COLO668 (cell line): ENCODE results near the gene SRBD1.
"Not testable (repeated sequence)": the region's sequence is repeated elsewhere in the genome, so short reads cannot be mapped to it uniquely, and the experiment has no call there.

Experiments
- DNase-seq: peaks from one replicate; lab custom pipeline; 2025; ENCODE audit not compliant: unreplicated experiment; lab: John Stamatoyannopoulos, UW

The SRBD1 gene

DNA sequence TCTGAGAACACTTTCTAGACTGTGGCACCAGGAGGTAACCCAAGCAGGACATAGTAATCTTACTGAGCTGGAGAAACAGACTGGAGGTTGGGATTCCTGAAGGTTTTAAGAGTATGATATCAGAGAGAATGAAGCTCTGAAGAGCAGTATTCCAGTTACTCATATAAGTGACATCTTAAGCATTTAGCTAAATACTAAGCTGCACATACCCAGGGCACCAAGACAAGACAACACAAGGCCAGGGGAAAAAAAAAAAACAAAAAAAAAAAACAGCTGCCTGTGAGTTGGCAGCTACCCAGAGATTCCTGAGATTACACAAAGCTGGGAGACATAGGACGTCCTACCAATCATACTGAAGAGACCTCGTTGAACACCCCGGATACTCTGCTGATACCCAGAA is 175.8 kb downstream of the SRBD1 start:
- DNase-seq = no peak

DNA sequence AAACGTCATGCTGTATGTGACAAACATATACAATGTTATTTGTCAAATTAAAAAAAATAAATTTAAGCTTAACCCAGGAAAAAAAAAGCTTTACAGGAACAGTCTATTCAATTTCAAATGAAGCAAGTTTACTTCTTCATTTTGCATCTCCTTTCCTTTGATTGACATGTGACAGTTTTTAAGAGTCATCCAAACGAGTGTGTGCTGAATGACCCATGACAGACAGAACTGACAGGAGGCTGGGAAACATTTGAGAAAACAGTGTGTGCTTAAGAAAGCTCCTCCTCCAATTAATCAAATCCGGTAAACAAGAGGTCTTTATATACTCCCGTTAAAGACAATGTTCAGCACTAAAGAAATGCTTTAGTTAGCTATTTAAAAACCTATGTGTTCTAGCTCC is 177.7 kb downstream of the SRBD1 start:
- no peak for DNase-seq

DNA sequence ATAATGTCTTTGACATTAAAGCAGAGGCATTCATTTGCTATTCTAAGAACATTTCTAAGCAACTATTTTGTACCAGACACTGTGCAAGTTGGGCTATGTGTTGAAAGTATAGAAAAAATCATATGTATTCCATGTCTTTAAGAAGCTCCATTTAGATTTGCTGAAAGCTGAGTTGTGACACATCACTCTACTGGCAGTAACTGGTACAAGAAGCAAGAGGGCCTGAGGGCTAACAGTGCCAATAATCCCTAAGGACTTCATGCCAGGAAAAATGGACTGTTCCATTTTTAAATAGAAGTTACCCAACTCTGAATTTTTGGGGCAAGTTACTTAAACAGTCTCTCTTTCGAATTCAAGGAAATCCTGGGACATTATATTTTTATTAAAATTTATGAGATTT is 178.7 kb downstream of the SRBD1 start:
- DNase-seq = no peak

DNA sequence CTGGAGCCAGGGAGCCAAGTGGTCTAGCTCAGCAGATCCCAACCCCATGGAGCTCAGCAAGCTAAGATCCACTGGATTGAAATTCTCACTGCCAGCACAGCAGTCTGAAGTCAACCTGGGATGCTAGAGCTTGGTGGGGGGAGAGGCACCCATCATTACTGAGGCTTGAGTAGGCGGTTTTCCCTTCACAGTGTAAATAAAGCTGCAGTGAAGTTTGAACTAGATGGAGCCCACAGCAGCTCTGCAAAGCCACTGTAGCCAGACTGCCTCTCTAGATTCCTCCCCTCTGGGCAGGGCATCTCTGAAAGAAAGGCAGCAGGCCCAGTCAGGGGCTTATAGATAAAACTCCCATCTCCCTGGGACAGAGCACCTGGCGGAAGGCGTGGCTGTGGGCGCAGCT is 185.0 kb downstream of the SRBD1 start:
- not testable (repeated sequence) for DNase-seq

DNA sequence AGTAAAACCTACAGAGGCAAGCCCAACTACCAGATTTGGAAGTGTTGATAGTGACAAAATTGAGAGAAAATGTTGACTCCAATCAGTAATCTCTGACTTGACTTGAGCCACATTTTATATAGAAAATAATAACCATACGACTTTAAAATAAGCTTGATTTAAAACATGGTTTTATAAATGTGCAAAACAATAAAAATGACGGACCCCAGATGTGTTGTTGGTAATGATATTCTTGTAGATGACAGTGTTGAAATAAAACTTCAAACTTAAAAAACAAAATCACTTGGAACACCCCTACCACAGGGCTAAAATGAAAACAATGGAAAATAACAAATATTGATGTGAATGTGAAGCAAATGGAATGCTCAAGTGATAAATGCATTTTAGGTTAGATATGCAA is 188.1 kb downstream of the SRBD1 start:
- DNase-seq = no peak

- DNase-seq = no peak
Observed at GRCh38 chr2:45418532-45418931, 192.5 kb downstream of the SRBD1 start.

DNA sequence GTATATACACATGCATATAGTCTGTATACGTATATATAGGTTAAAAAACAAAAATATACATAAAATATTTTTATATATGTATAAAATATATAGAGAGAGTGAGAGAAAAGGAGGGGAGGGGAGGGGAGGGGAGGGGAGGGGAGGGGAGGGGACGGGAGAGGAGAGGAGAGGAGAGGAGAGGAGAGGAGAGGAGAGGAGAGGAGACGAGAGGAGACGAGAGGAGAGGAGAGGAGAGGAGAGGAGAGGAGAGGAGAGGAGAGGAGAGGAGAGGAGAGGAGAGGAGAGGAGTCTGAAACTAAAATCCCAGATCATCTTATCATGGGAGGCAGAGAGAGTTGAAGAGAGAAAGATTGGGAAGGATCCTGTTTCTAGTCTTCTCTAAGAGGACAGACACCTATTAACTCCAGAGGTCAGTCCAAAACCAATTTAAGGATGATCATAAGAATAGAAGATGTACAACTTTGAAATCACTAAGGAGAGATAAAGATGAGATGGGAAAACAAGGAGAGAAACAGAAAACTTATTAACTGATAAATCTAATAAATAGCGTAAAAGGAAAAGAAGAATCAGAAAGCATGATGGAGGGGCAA is 195.4 kb downstream of the SRBD1 start:
- DNase-seq = no peak

DNA sequence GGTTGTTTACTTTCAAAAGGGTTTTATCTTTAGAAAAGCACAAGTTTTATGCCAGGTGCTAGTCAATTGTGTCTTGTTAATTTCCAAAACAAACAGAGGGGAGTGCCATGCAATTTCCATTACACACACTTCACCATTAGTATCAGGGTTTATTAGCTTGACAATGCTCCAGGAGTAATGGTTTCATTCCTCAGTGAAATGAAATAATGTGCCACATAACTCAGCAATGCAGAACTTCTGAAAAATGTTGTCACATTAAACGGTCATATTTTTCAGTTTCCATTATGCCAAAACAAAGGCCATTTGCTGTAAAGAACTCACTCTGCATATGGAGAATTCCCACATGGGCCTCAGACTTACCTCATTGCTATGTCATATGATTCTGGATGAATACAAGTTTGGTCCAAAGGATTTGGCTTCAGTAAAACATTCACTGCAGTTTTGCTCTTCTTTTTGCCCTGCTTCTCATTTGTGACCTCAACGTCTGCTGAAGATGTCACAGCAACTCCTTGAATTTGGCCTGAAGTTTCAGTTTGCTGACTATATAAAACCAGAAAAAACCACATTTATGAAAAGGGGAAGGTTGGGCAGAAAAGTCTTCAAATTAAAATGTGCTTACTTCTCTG is 198.2 kb downstream of the SRBD1 start:
- no peak for DNase-seq

- no peak for DNase-seq
Observed at GRCh38 chr2:45409677-45410076, 201.4 kb downstream of the SRBD1 start.

- DNase-seq = no peak
Observed at GRCh38 chr2:45406621-45407020, 204.4 kb downstream of the SRBD1 start.

DNA sequence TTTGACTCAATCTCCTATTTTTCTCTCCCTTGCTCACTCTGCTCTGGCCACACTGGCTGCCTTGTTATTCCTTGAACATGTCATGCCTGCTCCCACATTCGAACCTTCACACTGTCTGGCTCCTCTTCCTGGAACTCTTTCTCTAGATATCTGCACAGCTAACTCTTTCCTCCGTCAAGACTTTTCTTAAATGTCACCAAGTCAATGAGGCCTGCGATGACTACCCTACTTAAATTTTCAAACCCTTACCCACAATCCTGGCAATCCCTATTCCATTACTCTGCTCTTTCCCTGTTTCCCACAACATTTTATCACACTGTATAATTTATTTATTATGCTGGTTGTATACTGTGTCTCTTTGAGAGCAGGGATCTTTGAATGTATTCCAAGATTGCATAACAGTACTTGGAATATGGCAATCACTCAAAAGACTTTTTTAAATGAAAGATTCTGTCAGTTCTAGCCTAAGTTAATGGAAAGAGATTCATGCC is 206.2 kb downstream of the SRBD1 start:
- DNase-seq = no peak

- no peak for DNase-seq
Observed at GRCh38 chr2:45403036-45403435, 208.0 kb downstream of the SRBD1 start.

DNA sequence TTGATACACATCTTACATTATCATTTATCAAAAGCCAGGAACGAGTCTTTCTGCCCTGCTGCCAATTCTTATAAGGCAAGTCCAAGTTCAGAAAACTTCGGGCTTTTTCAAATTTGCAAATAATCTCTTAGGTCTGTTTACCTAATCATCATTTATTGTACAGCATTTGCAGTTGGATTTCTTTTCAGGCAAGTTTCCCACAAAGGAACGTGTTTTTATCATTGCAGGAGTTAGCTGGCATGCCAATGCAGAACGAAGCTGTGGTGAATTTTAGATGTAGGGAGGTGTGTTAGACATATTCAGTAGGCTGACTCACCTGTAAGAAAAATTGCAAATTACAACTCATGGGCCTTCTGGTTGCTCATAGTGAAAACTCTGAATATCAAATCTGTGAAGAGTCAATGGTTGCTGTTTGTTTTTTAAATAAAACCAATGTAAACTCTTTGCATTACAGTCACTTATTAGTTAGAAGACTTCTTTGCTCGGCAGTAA is 209.6 kb downstream of the SRBD1 start:
- DNase-seq = no peak

DNA sequence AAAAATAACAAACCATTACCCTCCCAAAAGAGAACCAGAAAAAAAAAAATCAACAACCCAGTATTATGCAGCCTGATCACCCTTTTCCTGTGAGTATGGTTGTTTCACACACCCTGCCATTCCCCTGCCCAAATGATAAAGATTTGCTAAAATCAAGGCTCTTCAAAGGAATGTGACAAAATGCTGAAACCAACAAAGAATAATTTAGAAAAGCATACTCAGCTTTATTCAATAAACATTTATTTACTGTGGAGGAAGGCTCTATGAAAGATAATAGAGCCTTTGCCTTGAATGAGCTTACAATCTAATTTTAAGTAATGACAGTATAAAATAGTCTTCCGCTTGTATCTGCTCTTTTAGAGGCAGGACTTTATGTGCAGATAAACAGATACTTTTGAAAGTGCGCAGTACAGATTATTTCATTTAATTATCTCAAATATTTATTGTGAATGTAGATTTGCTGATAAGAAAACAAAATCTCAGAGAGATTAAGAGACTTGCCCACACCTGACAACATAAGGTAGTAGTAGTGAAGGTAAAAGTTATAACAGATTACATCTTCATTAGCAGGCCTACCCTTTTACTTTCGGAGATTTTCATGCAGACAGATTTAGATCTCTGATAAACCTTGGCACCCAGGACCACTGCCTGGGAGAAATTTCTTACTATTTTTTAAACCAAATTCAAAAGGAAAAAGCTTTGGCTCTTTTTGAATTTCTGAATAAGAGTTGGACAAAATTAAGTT is 211.9 kb downstream of the SRBD1 start:
- no peak for DNase-seq

- no peak for DNase-seq
Observed at GRCh38 chr2:45397292-45397691, 213.8 kb downstream of the SRBD1 start.

DNA sequence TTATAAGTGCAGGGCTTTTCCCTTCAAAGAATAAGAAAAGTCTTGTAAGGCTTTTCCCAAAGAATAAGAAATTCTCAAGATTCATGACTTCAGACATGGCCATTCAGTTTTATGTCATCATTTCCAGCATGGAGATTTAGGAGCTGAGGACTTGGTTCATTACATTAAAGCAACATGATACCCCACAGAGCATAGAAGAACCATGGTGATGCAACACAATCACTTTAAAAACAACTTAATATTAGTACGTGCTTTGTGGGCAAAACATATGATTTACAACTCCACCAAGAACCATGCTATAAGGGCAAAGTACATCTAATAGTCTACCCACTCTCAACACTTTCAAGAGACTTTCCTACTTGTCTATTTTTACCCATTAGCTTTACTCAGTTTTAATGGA is 214.4 kb downstream of the SRBD1 start:
- no peak for DNase-seq

DNA sequence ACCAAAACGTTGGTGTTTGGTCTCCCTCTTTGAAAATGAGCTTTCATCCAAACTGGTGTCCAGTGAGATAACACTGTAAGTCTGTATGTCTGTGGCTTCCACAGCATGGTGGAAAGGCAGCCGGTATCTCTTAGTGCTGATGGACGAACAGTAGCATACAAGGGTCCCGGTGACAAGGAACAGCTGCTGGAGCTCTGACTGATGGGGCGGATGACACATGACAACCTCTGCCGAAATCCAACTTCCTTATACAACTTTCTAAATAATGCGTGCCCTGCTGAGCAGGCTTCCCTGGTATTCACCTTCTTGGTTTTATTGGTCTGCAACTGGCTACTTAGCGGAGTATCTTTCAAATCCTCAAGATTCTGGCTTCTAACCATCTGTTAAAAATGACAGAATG is 216.2 kb downstream of the SRBD1 start:
- no peak for DNase-seq

- DNase-seq = no peak
Observed at GRCh38 chr2:45394216-45394615, 216.9 kb downstream of the SRBD1 start.

DNA sequence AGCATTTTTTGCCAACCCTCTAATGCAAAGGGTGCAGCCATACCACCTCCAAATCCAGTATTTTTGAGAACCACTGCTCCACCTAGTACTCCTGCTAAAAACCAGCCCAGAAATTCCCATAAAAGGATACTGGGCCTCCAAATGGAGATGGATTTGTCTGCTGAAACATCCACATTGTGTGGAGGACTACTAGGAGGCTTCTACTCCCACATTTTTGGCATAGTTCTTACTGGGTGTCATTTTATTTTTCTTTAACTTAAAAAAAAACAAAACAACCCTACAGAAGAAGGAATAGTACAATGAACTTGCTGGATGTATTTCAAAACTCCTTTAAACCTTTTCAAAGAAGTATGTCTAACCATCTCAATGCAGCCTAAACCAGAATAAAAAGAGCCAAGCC is 219.2 kb downstream of the SRBD1 start:
- DNase-seq = no peak

DNA sequence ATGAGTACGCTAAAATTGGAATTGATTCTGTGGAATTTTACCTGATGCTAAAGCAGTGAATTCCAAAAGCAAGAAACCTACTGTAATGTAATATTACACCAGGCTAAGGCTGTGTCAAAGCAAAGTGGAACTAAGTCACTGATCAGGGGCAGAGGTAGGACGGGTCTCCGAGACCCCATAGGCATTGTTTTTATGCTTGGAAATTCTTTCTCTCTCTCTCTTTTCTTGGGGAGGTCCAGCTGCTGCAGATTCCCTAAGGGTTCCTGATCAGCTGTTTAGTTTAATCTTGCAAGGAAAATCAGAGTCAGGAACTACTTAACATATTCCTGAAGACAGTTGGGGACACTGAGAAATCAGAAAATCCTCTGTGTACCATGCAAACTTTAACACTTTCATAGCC is 220.2 kb downstream of the SRBD1 start:
- no peak for DNase-seq

DNA sequence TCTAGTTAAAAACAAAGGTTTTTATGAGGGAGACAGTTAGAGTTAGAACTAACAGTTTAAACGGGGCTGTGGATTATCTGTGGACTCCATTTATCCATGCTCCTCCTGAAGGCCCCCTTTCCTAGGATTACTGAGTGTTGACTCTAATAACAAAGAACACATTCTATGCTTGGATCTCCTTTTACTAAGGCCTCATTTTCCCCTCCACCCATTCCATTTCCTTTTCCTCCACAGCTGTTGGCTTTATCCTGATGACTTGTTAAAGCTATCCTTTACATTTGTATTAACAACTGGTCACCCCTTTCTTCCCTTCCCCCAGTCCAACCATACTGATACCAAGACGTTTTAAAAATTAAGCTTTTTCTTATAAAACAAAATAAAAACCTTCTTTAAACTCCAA is 220.6 kb downstream of the SRBD1 start:
- no peak for DNase-seq

DNA sequence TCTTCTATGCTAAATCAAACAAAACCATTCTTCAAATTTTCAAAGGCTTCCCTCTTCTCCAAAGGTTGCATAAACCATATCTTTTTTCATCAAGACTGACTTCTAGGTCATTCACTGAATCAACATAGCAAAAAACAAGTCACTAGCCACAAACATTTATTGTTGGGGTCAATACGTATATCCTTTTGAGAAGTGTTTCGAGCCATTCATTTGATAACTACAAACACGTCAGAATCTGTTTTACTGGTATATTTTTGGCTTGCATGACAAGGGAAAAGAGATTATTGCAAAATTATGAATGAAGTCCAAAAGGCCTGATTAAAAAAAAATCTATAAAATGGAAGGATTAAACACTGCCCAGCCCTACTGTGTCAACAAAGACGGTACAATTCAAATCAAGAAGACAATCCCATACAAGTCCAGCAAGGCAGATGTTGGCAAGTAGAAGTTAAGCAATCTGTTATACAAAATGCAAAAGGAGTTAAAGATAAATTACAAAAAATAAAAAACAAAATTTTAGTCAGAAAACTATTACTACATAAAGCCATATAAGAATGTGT is 222.4 kb downstream of the SRBD1 start:
- no peak for DNase-seq
